ENCODE data around the gene SRRM4.

Gene SRRM4

DNA sequence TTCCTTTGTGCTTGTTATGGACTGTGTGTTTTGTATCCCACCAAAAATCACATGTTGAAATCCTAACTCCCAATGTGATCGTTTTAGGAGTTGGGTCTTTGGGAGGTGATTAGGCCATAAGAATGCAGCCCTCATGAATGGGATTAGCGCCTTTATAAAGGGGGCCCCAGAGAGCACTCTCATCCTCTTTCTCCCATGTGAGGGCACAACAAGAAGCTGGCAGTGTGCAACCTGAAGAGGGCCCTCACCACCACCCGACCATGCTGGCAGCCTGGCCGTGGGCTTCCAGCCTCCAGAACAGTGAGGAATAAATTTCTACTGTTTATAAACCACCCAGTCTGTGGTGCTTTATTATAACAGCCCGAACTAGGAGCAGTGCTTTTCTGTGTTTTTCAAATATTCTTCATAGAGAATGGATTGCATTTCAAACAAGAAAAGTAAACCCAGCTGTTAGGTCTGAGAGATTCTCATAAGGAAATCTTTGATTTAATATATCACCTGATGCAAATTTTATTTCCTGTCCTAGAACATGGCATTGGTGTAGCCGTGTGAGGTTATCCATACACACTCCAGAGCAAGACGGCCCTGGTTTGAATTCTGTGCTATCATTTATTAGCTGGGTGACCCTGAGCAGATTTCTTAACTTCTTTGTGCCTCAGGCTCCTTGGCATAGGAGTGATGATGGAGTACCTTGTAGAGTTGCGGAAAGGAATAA lies 225.2 kb downstream of the SRRM4 start:
- Histone ChIP-seq H3K36me3 (ENCODE audit: control insufficient read depth, insufficient read depth, low read length) (no peaks in the 10 kb centered on the region), H3K4me3 (ENCODE audit: low read depth, low read length) (no peak overlapping the region), H3K27me3 (ENCODE audit: control insufficient read depth, insufficient read depth, low read length) (no peaks in the 10 kb centered on the region), H3K9ac (ENCODE audit: low read depth, low read length) (no peak overlapping the region), H3K27ac (ENCODE audit: low read depth, low read length) (no peak overlapping the region), H3K9me3 (ENCODE audit: control insufficient read depth, insufficient read depth, low read length) (no peaks in the 10 kb centered on the region), H3K4me1 (ENCODE audit: control insufficient read depth, insufficient read depth, low read length) (peaks cover 36% of the 10 kb centered on the region)

DNA sequence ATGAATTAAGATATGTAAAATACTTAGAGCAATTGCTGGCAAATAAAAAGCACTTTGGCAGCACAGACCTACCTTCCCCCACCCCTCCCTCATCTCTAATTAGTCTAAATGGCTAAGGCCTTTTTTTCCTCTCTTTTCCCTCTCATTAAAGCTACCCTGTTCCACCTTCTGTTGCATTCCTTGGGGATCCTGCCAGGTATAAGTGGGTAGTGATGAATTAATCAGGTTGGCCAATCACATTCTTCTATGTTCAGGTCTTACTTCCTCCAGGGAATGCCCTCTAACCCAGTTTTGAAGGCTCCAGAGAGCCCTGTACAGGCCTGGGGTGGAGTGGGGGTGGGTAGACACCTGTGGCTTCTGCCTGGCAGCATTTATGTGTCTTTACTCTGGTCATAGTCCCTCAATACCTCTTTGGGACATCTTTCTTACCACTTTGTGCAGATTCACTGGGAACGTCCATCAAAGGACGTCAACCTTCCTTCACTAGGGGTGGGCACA lies 225.8 kb downstream of the SRRM4 start:
- Histone ChIP-seq H3K4me3 (ENCODE audit: low read depth, low read length) (no peak overlapping the region), H3K27ac (ENCODE audit: low read depth, low read length) (no peak overlapping the region), H3K36me3 (ENCODE audit: control insufficient read depth, insufficient read depth, low read length) (no peaks in the 10 kb centered on the region), H3K9me3 (ENCODE audit: control insufficient read depth, insufficient read depth, low read length) (no peaks in the 10 kb centered on the region), H3K4me1 (ENCODE audit: control insufficient read depth, insufficient read depth, low read length) (peaks cover 30% of the 10 kb centered on the region), H3K9ac (ENCODE audit: low read depth, low read length) (no peak overlapping the region), H3K27me3 (ENCODE audit: control insufficient read depth, insufficient read depth, low read length) (no peaks in the 10 kb centered on the region)

DNA sequence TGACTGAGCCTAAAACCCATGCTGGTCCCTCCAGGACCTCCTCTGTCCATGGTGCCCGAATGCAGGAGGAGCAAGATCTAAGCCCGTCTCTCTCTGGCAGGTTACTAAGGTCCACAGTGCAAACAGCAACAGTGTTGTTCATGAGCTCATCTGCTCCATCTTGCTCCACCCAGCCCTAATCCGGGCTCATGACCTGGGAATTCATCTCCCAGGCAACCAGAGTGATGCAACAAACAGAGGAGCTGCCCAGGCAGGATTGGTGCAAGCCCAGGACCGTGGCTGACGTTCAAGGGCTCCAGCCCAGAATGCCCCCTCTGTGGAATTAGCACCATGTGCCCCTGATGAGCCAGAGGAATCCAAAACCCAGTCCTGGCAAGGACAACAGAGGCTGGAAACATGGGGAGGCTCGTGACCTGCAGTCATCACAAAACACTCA lies 227.3 kb downstream of the SRRM4 start:
- Histone ChIP-seq H3K4me1 (ENCODE audit: control insufficient read depth, insufficient read depth, low read length) (peaks cover 21% of the 10 kb centered on the region), H3K27ac (ENCODE audit: low read depth, low read length) (no peak overlapping the region), H3K27me3 (ENCODE audit: control insufficient read depth, insufficient read depth, low read length) (no peaks in the 10 kb centered on the region), H3K4me3 (ENCODE audit: low read depth, low read length) (no peak overlapping the region), H3K36me3 (ENCODE audit: control insufficient read depth, insufficient read depth, low read length) (no peaks in the 10 kb centered on the region), H3K9ac (ENCODE audit: low read depth, low read length) (no peak overlapping the region), H3K9me3 (ENCODE audit: control insufficient read depth, insufficient read depth, low read length) (no peaks in the 10 kb centered on the region)

DNA sequence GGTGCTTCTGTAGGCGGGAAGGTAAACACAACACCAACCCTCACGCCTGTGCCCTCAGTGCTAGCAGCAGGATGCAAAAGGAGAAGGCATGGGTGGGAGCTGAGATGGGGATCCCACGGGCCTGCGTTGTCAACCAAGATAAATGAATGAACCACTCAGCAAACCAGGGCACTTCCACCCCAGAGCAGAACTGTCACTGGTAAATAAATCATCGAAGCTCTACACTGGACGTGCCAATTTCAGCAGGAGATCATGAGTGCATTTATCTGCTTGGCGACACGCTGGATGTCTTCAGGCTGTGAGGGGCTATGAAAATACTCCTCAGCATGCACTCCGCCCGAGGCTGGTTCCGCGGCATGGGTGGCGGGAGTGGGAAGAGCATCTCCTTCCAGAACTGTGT lies 230.5 kb downstream of the SRRM4 start:
- no peak overlapping the region for H3K4me3 ChIP-seq (ENCODE audit: low read depth, low read length)
- no peak overlapping the region for H3K9ac ChIP-seq (ENCODE audit: low read depth, low read length)
- H3K4me1 ChIP-seq (ENCODE audit: control insufficient read depth, insufficient read depth, low read length): peaks cover 8% of the 10 kb centered on the region
- H3K9me3 ChIP-seq (ENCODE audit: control insufficient read depth, insufficient read depth, low read length): no peaks in the 10 kb centered on the region
- H3K27ac ChIP-seq (ENCODE audit: low read depth, low read length): no peak overlapping the region
- no peaks in the 10 kb centered on the region for H3K27me3 ChIP-seq (ENCODE audit: control insufficient read depth, insufficient read depth, low read length)
- no peaks in the 10 kb centered on the region for H3K36me3 ChIP-seq (ENCODE audit: control insufficient read depth, insufficient read depth, low read length)
